Activated naive CD4-positive, alpha-beta T cell treated with anti-CD3 and anti-CD28 coated beads, Interleukin-2, amount 50 U/mL, for 72 hours (primary cell): Measurements from ENCODE around the gene ANKS4B. TPM values are rescaled to one million over a fixed set of nuclear protein-coding genes. Genes with fewer than 3 reads are reported as not detected.
"Not testable (repeated sequence)": the region's sequence is repeated elsewhere in the genome, so short reads cannot be mapped to it uniquely, and the experiment has no call there.

Experiments
- ATAC-seq, 2 donors: fragments of 150-1000 bp; cut with Tn5 transposase; 2 replicates each; pipeline ENCODE4 v1.10.0; 2021; ENCODE audit warnings: mild to moderate bottlenecking in 2 of 2, moderate library complexity in 2 of 2
- DNase-seq, 2 donors: peaks; one replicate each; pipeline ENCODE4 v3.0.0; 2021 to 2022; ENCODE audit warnings: low spot score in 2 of 2
- H3K27ac Mint-ChIP-seq, 2 donors: one replicate each; pipeline ENCODE4 v1.8.0; 2022; ENCODE audit warnings: mild to moderate bottlenecking in 2 of 2, mixed read lengths in 2 of 2
- H3K36me3 Mint-ChIP-seq, 2 donors: one replicate each; pipeline ENCODE4 v1.8.0; 2022; ENCODE audit warnings: mixed read lengths in 2 of 2
- H3K9me3 Mint-ChIP-seq, 2 donors: one replicate each; pipeline ENCODE4 v1.8.0; 2022; ENCODE audit warnings: mixed read lengths in 2 of 2
- total RNA-seq, 2 donors: library from RNA; stranded (reverse); gene quantifications; one replicate each; pipeline ENCODE4 v1.2.3, GENCODE V29; 2022

The ANKS4B gene
- total RNA-seq, 2 donors from 2014 or later, result not detected

DNA sequence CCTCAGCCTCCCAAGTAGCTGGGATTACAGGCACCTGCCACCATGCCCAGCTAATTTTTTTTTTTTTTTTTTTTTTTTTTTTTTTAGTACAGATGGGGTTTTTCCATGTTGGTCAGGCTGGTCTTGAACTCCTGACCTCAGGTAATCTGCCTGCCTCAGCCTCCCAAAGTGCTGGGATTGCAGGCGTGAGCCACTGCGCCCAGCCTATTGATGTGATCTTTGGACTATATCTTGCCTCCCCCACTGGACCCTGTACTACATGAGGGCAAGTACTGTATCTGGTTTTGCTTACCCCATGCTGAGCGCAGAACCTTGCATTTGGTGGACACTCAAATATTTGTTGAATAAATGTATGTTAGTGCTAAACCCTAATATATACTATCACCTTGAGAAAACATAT, 39.3 kb downstream of the ANKS4B start:
- DNase-seq, ATAC-seq: not testable (repeated sequence)

DNA sequence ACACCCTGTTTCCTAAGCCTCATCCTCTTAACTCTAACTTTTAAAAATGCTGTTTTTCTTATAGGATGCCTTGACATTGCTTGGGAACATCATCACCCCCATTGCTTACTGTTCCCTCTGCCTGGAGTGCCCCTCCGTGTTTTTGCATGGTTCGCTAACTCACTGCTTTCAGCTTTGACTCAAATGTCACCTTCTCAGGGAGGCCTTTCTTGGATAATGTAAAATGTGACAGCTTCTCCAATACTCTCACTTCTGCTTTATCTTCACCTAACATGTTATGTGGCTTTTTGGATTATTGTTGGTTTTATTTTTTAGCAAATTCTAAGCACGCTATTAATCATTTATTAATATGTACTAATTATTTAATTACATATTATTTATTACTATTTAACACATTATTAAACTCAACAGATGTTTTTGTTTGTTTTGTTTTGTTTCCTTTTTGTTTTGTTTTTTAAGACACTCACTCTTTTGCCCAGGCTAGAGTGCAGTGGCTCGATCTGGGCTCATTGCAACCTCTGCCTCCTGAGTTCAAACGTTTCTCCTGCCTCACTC, 40.8 kb downstream of the ANKS4B start:
- Mint-ChIP-seq H3K9me3 (no peaks in the 10 kb centered on the region), H3K27ac (no peak overlapping the region), H3K36me3 (no peaks in the 10 kb centered on the region)
- no peak for ATAC-seq
- DNase-seq, result no peak

More for the DNA sequence above, 39.3 kb downstream of the ANKS4B start:
- H3K27ac Mint-ChIP-seq, H3K36me3 Mint-ChIP-seq, H3K9me3 Mint-ChIP-seq: not testable (repeated sequence)

DNA sequence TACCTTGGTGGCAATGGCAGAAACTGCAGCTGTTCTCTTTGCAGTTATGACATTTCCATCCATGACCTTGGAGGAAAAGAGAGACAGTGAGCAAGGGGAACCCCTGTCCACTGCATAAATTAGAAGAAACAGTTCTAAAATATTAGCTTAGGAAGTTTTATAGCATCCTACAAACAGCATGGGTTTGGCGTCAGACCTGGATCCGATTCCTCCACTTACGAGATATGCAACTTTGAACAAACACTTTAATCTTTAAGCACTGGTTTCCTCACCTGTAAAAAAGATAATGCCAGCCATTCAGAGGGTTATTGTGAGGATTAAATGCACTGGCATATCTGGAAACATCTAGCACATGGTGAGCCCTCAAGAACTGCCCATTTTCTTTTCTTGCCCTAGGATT, 42.0 kb downstream of the ANKS4B start:
- no peak for ATAC-seq
- no peak for DNase-seq
- Mint-ChIP-seq H3K36me3 (no peaks in the 10 kb centered on the region), H3K9me3 (no peaks in the 10 kb centered on the region), H3K27ac (no peak overlapping the region)

DNA sequence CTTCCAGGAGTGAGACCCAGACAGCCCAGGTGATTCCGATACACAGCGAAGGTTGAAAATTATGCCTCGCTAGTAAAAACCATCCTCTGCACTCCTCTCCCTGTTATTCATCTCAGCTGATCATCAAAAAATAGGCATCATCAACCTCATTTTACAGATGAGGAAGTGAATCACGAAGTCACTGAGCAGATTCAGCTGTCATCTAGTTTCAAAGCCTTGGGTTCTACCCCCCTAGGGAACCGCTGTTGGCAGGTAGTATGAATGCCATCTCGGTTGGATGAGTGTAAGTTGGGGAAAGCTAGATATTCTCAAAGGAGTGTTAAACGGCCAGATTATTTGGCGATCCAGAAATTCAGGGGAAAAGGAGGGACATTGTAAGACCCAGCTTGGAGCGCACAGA, 42.6 kb downstream of the ANKS4B start:
- DNase-seq (no peak), ATAC-seq (no peak)
- H3K36me3 Mint-ChIP-seq, result no peaks in the 10 kb centered on the region
- H3K27ac Mint-ChIP-seq, result no peak overlapping the region
- H3K9me3 Mint-ChIP-seq, result no peaks in the 10 kb centered on the region

DNA sequence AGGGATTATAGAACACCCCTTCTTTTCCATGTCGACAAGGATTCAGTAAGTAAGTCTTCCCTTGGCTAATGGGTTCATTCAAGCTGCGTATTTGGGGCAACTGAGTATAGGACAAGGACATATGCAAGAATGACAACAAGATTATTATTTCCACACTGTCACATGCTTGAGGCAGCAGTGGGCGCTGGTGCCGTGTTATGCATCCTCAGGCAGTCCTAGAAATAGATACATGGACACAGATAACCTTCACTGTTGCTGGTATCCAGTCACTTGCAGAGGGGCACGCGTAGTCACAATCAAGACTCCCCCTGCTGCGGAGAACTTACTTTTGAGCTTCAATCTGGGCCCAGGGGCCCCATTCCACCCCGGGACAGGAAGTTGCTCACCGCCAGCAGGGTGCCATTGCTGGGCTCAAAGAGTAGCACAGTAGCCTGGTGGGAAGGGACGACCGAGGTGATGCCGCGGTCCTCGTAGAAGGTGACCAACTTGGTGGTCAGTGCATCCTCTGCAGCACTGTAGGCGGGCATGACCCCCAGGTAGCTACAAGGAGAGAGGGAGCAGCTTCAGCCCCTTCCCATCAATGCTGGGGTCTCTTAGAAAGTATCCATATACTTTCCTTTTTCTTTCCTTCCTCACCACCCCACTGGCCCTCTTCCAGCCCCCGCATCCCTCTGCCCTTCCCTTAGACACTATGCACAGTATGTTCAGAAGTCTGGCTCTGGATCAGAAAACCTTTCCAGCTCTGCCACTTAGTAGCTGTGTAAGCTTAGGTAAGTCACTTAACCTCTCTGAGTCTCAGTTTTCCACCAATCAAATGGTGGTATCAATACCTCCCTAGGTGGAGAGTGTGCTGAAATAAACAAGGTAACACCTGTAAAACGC, 43.8 kb downstream of the ANKS4B start:
- no peaks in the 10 kb centered on the region for H3K36me3 Mint-ChIP-seq

DNA sequence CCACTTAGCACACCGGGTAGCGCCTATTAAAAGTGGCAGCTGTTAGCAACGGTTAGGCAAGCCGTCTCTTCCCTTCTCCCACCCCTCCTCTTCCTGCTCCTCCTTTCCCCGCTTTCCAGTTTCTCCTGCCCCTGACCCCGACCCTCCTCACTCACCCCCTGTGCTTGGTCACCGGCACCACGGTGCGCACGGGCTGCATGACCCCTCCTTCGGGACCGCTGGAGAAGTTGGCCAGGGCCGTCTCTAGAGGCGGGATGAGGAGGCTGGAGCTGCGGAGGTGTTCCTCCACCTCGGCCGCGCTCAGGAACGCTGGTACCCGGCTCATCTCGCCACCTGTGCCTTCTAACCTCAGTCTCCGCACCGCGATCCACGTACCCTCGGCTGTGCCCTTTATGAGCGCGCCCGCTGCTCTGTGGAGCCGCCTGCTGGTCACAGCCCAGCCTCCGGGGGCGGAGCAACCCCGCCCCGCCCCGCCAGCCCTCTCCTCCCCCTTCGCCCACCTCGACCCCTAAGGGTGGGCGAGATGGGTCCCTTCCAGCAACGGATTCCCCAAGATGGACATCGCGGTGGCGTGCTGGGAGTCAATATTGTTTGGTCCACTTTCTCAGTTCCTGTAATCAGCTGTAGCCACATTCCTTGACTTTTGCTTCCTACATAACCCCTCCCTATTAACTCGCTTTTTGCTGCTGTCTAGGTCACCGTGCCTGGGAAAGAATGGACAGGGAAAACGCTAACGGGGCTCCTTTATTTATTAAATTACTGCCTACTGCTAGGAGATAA, 44.6 kb downstream of the ANKS4B start, which contains the start of gene CRYM:
Gene CRYM, minus strand, starts transcription at position 364 of the 780 bp plus-strand sequence. Its CDS starts 39 bp downstream, at position 325.
- DNase-seq, result peak in 1 of 2 donors; percentile 73
- Mint-ChIP-seq H3K9me3 (no peaks in the 10 kb centered on the region), H3K27ac (no peak within 1 kb of the TSS), H3K36me3 (no peaks in the 10 kb centered on the region)
- ATAC-seq, result peak; percentile 84 to 98

More for the DNA sequence above, 43.8 kb downstream of the ANKS4B start:
- Mint-ChIP-seq H3K9me3 (no peaks in the 10 kb centered on the region), H3K27ac (no peak overlapping the region)
- no peak for ATAC-seq
- no peak for DNase-seq

DNA sequence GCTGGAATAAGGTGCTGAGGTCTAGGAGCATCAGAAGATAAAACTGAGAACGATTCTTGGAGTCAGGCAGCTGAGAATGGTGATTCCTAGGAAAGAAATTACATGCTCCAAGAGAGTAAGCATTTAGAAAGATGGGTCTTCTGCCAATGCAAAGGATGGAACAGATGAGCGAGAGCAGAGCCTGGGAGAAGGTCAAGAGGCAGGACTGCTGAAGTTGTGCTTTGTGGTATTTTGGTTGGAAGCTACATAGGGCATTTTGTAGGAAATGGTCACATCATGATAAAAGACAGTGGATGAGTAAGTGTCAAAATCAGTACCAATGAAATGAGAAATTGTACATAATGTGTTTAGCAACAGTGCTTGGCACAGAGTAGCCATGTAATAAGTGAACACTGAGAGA, 46.0 kb downstream of the ANKS4B start:
- no peaks in the 10 kb centered on the region for H3K9me3 Mint-ChIP-seq
- peaks cover 7% of the 10 kb centered on the region in 2 donors for H3K36me3 Mint-ChIP-seq
- no peak overlapping the region for H3K27ac Mint-ChIP-seq
- DNase-seq (no peak), ATAC-seq (no peak)

DNA sequence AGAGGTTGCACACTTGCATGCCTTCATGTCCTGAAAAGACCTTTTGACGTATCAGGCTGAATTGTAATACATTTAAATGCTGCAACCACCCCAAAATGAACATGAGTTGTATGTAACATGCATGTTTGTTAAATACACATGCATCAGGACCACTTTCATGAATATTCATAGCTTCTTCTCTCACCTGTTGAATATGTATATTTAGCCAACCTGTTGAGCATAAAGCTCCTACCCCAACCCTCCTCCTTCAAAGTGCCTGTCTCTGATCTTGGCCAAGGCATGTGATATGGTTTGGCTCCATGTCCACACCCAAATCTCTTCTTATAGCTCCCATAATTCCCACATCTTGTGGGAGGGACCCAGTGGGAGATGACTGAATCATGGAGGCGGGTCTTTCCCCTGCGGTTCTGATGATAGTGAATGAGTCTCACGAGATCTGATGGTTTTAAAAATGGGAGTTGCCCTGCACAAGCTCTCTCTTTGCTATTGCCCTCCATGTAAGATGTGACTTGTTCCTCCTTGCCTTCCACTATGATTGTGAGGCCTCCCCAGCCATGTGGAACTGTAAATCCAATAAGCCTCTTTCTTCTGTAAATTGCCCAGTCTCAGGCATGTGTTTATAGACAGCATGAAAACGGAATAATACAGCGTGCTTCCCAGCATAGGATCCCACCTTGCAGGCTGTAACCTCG, 48.3 kb downstream of the ANKS4B start:
- no peak overlapping the region for H3K27ac Mint-ChIP-seq
- DNase-seq (no peak), ATAC-seq (no peak)
- H3K9me3 Mint-ChIP-seq, result no peaks in the 10 kb centered on the region
- peaks cover 9 to 10% of the 10 kb centered on the region in 2 donors for H3K36me3 Mint-ChIP-seq

DNA sequence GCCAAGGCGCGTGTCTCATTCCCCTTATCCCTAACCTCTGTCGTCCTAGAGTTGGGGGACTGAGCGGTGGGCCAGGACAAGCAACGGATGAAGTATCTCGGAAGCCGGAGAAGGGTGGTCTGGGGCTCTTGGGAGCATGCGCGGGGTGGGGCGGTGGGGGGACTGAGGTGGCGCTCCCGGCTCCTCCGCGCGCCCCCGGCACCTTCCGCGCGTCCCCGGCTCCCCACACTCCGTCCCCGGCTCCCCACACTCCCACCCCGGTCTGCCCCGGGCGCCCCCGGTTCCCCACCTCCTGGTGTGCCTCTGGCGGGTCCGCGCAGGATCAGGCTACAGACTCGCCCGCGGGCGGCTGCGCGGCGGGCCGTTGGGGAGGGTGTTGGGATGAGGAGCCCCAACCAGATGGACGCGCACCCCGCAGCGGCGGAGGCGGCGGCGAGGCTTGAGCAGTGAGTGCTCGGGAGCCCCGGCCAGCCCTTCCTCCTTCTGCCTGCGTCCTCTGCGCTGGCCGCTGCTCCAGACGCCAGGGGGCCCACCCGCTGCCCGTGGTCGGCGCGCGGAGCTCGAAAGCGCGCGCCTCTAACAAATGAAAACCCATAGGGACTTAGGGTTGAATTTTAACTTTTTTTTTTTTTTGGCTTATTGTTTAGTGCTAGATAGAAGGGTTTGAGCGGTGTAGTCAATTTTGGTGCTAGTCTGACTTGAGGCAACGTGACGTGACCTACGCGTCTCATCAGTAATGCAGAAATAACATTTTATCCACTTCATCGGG, 50.2 kb downstream of the ANKS4B start:
- Mint-ChIP-seq H3K9me3 (no peaks in the 10 kb centered on the region), H3K27ac (no peak overlapping the region)
- DNase-seq, result no peak

DNA sequence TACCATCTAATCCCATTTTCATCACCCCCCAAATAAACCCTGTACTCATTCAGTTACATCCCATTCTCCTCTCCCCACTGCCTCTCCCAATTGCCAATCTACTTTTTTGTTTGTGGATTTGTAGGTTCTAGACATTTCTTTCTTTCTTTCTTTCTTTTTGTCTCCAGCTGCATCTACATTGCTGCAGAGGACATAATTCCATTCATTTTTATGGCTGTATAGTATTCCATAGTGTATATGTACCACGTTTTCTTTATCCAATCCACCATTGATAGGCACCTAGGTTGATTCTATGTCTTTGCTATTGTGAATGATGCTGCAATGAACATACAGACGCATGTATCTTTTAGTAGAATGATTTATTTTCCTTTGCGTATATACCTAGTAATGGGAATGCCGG, 50.9 kb downstream of the ANKS4B start:
- peaks cover 9 to 10% of the 10 kb centered on the region in 2 donors for H3K36me3 Mint-ChIP-seq
- DNase-seq (no peak), ATAC-seq (no peak)
- no peak overlapping the region for H3K27ac Mint-ChIP-seq
- no peaks in the 10 kb centered on the region for H3K9me3 Mint-ChIP-seq

More for the DNA sequence above, 50.2 kb downstream of the ANKS4B start:
- peaks cover 9 to 10% of the 10 kb centered on the region in 2 donors for H3K36me3 Mint-ChIP-seq
- peak in 1 of 2 donors; percentile 43 for ATAC-seq

DNA sequence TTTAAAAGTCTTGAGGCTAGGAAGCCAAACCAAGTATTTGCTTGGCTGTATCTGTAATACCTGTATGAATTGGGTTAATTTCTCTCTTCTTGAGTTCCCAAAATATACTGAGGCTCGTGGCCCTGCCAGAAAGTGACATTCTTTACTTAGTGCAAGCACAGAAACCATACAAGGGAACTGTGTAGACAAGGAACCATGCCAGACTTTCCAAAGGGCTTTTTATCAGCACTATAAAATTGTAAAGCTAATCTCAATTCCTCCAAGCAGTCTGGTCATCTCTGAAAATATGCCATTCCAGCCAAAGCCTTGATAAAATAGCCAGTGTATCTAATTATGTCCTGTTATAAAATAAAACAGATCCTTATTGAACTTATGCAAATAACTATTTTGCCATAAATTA, 51.8 kb downstream of the ANKS4B start:
- Mint-ChIP-seq H3K9me3 (no peaks in the 10 kb centered on the region), H3K27ac (no peak overlapping the region), H3K36me3 (peaks cover 9 to 14% of the 10 kb centered on the region in 2 donors)
- DNase-seq (no peak), ATAC-seq (no peak)

DNA sequence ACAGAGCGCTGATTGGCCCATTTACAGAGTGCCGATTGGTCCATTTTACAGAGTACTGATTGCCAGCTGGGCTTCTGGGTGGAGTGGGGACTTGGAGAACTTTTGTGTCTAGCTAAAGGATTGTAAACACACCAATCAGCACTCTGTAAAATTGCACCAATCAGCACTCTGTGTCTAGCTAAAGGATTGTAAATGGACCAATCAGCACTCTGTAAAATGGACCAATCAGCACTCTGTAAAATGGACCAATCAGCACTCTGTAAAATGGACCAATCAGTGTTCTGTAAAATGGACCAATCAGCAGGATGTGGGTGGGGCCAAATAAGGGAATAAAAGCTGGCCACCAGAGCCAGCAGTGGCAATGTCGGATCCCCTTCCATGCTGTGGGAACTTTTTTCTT, 56.3 kb downstream of the ANKS4B start:
- H3K27ac Mint-ChIP-seq, H3K9me3 Mint-ChIP-seq, DNase-seq, H3K36me3 Mint-ChIP-seq, ATAC-seq: not testable (repeated sequence)

DNA sequence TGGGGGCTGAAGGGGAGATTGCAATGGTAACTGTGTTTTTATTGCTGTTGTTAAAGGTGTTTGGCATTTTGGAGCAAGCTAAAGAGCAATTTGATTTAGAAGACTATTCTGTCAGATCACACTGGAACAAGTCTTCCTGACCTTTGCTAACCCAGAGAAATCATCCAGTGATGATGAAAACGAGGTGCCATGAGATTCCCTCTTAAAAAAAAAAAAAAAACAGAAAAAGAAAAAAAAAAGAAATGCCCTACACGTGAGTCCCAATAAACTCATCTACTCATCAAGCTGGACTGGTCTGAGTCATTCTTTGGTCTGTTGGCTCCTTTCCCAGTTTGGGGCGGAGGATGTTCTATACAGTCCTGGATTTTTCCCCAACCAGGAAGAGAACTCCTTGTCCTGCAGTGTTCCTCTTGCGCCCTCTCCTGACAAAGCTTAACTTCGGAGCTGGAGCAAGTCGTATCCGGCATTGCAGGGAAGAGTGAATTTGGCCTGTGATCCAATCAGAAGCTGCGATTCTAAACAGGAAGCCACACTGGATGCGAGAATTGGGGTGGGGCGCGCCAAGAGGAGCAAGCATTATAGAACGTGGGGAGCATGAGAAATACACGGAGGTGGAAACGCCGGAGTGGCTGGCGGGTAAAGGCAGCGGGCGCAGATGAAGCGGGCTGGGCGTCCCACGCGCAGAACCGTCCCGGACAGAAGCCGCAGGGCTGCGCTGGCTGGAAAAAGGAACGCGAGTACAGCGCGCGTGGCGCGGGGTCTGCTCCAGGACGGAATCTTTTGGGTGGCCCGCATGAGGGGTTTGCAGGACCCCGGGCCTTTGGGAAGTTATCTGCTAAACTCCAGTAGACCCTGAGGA, 67.0 kb downstream of the ANKS4B start:
- Mint-ChIP-seq H3K36me3 (peaks cover 0 to 4% of the 10 kb centered on the region in 2 donors), H3K27ac (peak overlapping the region; percentile 81 to 87), H3K9me3 (no peaks in the 10 kb centered on the region)
- ATAC-seq (peak; percentile 76 to 86), DNase-seq (peak; percentile 59 to 82)

DNA sequence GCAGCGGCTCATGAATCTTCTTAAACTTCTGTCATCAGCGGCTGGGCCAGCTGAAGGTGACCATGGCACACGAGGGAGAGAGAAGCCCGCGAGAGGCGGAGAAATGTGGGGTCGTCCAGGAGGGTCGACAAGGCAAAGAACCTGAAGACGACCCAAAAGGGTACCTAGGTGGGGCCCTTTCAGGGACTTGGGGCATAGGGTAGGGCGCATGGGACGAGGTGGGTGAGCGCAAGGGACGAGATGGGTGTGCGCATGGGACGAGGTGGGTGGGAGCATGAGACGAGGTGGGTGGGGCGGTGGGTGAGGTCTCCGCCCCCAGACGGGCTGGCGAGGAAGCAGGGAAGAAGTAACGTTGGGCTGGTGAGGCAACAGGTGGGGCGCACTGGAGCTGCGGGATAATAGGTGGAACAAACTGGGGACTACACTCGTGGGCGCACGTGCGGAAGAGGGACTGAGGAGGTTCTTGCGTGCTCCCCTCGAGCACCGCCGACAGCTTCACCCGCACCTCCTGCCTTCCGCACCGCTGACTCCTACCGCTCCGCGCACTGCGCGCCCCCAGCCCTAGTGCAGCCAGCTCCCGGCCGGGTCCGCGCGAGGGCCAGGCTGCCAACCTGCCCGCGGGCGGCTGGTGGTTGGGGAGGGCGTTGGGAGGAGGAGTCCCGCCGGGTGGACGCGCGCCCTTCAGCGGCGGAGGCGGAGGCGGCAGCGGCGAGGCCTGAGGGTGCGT, 67.8 kb downstream of the ANKS4B start:
- Mint-ChIP-seq H3K36me3 (peaks cover 0 to 4% of the 10 kb centered on the region in 2 donors), H3K9me3 (no peaks in the 10 kb centered on the region), H3K27ac (peak overlapping the region in 1 of 2 donors; percentile 81)
- DNase-seq (peak; percentile 56 to 57), ATAC-seq (peak; percentile 49 to 78)
